CD1c-positive myeloid dendritic cell (primary cell): ENCODE measurements around the gene ASB10.

Experiments used
- DNase-seq: peaks from one replicate; pipeline ENCODE4 v3.0.0-alpha.2; 2016; ENCODE audit errors: extremely low spot score

Gene ASB10

DNA sequence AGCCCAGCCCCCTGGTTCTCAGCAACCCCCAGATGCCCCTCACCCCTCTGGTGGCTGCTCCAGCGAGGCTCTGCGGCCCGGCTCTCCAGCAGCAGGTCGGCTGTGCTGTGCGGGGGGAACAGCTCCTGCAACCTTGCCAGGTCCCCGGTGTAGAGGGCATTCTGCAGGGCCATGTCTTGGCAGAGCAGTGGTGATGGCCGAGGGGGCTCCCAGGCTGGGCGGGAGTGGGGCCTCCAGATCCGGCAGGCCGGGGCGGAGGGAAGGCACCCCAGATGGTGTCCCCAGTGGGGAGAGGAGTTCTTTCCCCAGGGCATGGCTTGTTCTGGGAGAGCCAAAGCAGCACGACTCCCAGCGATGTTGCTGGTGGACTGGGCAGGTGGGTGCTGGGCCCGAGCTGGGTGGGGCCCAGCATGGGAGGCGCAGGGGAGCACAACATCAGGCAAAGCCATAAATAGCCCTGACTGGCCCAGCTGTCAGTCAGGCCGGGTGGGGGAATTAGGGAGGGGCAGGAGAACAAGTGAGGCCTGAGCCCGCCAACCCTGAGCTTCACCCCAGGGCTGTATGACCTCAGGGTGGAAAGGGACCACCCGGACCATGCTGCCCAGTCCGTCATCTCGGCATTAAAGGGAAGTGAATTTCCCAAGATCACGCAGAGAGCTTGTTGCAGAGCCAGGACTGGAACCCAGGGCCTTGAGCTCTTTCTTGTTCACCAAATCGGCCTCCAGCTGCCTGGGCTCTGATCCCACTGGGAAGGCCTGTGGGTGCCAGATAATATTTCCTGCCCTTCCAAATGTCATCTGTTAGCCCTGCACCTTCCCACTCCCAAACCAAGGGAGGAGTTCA lies 580 bp upstream of the ASB10 start:
- no peak for DNase-seq

DNA sequence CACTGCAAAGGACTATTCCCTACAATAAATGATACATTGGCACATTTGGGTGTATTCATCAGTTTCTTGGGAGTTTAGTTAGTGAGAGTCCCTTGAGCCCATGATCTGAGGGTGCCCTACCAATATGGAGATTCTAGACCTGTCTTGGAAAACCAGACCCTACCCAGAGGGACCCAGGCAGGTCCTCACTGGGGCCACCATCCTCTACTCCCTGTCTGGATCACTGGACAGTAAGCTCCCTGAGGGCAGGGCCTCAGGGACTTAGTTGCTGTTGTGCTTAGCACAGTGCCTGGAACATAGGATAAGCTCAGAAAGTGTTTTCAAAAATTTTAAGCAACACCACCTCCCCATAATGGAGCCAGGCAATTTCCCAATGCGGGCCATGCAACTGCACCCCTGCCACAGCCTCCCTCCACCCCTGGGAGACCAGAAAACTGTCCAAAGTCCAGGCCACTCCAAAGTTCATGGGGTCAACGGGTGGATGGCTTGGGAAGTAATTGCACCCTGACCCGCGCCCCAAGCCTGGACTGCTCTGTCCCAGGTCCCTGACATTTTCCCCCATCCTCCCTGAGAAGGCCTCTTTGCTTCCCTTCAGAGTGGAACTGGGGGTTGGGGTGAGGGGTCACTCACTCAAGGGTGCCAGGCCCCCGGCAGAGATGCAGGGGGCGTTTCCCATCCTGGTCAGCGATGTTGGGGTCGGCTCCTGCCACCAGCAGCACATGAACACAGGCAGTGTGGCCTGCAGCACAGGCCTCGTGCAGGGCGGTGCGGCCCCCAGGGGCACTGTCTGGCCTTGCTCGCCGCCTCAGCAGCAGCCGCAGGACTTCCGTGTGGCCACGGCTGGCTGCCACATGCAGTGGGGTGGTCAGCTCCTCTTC lies 1.0 kb downstream of the ASB10 start:
- no peak for DNase-seq

DNA sequence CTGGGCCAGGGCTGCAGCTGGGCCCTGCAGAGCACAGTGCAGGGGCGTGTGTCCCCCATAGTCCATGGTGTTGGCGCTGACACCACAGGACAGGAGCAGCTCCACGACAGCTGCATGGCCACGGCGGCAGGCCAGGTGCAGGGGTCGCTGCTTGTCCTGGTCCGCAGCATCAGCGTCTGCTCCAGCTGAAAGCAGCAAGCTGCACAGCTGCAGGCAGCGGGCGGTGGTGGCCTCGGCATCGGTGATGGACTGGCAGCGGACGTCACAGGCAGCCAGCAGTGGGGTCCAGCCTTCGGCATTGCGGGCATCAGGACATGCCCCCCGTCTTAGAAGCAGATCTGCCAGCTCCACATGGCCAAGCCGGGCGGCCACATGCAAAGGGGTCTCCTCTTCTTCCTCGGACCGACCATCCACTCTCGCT lies 6.0 kb downstream of the ASB10 start:
- no peak for DNase-seq

DNA sequence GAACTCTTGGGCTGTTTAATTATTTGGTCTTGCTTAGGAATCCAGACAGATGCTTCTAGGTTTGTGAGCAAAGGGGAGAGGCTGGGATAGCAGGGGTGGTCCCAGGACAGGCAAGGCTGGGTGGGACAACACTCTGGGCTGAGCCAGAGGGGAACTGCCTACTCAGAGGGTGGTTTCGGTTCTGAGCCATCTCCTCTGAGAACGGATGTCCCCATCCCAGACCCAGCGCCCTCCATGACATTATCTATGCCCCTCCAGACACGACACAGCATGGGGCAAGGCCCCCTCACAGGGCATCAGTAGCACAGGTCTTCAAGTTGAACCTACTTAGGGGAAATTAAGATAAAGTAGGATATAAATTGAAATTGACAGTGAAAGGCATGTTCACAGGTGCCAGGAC lies 7.1 kb downstream of the ASB10 start:
- no peak for DNase-seq

DNA sequence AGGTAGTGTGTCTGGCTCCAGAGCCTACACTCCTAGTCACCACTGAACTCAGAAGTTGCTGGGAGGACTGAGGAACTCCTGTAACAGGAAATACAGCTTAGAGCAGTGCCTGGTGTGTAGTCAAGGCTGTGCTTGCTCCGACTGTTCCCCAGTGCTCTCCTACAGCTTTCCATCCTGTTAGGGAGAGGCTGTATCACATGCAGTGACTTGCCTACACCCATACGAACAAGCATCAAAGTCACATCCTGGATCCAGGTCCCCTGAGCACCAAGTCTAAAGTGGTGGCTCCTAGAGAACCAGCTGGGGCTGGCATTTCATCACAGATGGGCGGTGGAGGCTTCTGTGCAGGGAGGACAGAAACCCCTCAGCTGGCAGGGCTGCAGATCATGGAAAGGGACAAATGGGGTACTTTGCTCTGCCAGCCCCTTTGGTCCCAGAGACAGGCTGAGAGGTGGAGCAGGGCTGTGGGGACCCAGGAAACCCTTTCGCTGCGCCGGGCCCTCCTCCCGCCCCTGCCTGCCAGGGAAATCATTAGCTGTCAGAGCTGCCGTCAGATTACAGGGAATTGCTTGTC lies 7.7 kb downstream of the ASB10 start:
- DNase-seq, result no peak

DNA sequence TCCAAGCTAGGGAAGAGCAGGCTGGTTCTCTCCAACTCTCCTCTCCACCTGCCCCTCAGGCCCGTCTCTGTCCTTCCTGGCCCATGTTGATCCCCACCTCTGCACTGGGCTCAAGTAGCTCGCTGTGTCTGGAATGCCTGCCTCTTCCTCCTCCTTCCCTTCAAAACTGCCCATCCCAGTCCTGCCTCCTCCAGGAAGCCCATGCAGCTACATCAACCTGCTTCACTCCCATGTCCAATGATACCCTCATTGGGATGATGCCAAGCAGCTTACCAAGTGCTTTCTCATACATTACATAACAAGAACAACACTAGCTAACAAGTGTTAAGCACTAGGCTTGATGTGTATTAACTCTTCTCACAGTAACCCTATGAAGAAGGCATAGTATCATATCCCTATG lies 8.2 kb downstream of the ASB10 start:
- no peak for DNase-seq

DNA sequence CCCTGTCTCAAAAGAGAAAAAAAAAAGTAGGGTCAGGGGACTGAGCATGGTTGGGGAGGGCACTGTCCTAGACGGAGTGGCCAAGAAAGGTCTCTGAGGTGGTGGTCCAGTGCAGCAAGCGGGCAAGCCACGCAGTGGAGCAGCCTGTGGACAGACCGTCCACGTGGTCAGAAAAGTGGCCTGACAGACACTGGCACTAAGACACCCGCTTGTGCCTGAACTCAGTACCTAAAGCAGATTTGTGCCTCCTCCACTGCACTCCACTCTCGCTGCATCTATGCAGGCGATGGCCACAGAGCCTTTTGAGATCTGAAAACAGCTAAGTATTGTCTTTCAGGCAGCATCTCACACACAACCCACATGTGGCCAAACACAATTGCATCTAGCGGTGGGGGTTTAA lies 8.8 kb downstream of the ASB10 start:
- DNase-seq, result no peak

DNA sequence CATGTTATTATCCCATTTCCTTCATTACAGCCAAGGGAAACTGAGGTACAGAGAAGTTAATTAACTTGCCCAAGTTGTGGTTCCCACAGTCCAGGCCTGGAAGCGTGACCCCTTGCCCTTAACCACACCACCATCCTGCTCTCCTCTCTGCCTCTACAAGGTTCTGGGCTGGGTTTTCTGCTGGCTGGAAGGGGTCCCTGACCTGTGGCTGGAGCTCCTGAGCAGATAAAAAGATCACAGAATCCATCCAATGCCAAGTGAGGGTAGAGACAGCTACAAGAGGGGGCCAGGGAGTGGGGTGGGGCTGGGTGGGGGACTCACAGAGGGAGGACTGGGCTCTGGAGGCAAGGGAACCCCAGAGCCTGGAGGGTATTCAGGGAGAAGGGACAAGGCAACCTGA lies 9.7 kb downstream of the ASB10 start:
- no peak for DNase-seq

DNA sequence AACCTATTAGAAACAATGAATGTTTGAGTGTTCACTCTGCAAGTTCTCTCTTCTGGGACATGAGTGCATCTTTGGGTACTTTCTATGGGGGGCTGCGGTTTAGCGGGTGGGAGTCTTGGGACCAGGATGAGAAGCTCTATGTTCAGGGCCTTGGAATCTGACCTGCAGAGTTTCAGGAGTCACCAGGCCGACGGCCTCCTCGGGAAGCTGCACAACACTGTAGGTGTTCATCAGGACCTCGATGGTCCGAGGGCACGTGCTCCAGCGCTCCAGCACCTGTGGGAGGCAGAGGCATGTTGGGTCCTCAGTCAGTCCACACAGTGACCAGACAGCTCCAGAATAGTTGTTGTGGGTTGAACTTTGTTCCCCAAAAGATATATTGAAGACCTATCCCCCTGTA lies 10.6 kb downstream of the ASB10 start:
- DNase-seq, result no peak

DNA sequence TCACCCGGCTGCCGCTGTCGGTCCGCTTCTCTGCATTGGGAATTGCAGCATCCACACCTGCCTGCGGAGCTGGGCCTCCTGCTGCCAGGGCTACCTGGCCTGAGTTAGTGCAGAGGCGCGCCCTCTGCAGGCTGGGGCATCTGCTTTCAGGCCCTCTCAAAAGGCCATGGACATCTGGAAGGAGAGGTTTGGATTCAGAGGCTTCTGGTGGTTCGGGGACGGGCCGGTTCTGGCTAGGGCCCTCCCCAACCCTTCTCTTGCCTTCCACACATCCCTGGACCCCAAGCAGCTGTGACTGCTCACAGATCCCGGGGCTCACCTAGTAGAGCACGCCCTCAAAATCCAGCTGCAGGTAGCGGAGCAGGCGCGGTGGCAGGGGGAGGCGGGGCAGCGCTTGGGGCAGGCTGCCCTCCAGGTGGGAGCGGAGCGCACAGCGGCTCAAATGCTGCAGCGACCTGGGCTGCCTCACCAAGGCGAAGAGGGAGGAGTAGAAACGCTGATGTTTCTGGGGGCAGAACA lies 11.2 kb downstream of the ASB10 start:
- DNase-seq, result no peak

DNA sequence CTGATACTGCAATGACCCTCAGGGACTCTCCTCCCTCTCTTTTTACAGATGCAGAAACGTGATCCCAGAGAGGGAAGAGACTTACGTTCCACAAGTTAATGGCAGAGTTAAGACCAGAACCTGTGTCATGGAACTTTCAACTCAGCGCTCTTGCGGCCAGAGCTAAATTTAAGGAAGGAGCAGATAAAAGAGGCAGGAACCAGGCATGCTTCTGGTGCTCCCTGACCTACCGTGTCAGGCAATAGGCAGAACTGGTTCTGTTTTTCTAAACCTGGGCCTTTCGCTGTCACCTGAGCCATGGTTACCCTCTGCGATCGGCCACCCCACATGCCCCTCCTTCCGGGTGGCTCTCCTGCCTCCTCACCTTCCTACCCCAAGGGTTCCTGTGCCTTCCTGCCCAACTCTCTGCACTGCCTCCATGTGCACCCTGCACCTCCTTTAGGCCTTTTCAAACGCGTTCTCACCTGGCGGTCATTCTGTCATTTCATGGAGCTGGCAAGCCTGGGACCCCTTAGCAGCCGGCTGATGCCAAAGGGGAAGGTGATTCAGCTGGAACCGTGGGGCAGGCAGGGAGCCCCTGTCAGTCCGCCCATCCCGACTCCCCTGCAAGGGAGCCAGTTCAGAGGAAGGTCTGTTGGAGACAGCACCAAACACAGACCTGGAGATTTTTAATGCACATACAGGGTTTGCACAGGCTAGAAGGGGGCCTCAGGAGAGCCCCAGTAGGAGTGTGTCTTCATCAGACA lies 11.8 kb downstream of the ASB10 start:
- no peak for DNase-seq

DNA sequence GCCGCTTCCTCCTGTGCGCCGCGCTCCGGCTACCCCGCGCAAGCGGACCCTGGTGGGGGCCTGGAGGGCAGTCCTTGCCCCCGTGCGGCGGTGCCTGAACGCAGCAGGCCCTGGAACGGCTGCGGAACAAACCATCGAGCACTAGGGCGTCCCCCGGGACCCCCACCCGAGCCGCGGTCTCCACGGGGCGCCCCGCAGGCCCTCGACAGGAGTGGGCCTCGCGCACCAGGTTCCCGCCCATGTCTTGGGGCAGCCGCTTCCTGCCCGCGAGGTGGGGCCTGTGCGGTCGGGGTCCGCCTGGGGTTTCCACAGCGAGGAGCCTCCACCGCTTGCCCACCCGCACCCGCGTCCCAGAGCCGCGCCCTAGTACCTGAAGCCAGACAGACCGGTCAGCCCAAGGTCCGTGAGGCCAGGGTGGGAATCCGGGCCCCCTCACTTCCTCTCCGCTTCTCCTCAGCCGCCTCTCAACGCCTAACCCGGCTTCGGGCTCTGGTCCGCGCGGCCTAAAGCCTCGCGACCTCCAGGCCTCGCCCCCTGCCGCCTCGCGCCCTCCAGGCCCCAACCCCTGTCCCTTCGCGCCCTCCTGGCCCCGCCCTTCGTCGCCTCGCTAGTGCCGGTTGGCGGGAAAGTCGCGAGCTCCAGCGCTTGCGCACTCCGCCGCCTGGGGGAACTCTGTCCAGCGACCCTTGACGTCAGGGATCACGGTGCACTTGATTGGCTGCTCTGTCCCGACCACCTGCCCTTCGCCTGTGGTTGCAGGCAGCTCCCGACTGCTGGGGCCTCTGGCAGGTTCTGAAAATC lies 12.6 kb downstream of the ASB10 start:
- DNase-seq, result peak; percentile 35

DNA sequence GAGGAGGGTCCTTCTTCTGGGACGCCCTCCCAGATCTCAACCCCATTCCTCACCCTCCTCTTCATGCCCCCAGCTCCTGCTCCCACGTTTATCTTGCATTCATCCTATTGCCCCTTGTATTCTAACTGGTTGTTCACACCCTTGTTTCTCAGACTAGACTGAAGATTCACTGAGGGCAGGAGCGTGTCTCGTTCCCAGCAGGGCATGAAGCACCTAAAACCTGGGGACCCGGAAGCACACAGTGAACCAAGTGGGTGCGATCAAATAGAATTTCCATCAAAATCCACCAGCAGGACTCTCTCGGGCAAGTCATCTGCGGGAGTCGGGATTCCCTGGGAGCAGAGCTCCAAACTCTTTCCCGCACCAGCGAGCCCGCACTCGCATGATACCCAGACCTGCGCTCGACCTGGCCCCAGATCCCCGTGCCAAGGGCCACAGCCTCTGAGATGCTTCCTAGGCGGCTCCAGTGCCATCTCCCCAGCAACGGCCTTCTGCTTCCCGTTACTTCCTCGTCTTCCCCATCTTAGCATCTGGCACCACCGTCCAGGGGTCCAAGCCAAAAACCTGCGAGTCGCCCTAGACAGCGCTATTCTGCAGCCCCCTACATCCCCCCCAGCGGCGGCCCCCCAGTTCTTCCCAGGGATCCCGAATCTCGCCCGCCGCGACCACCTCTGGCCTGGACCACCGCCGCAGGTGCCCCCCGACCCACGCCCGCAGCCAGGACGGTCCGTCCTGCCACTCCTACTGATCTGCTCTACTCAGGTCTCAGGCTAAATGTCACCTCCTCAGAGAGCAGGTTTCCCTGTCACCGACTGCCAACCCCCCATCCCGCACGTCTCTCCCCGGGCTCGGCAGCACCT lies 13.4 kb downstream of the ASB10 start:
- no peak for DNase-seq

DNA sequence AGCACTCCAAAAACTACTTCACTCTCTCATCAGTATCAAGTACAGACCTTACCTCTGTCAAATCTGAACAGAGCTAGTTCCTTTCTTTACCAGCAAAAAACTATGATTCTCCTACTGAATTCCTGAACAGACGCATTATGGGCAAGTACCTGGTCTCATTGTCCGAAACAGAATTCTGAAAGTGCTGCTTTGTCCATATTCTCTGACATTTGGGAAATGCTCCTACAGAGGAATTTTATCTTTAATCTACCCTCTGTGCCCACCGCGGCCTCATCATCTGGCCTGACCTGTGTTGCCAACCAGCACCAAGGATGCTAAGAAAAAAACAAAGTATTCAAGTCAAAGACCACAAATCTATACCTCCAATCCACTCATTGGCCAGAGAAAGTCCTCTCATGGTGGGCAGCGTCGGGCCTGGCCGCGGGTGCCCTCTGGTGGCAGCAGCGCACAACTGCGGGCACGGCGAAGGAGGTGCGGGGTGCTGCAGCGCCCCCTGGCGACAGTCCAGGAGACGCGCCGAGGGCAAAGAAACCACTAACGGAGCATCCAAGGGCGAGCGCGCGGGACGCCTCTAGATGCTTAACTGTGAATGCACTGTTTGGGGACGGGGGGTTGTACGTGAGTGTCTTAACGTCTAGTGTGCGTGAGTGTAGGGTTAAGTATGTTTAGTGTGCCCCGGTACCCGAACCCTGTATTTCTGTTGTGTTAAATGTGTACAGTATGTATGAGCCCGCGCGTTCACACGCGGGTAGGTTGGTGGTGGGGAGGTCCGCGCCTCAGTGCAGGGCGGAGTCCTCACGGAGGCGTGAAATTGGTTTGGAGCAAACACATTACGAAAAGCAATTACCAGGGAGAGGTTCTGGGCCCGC lies 14.5 kb downstream of the ASB10 start:
- peak; percentile 92 for DNase-seq

DNA sequence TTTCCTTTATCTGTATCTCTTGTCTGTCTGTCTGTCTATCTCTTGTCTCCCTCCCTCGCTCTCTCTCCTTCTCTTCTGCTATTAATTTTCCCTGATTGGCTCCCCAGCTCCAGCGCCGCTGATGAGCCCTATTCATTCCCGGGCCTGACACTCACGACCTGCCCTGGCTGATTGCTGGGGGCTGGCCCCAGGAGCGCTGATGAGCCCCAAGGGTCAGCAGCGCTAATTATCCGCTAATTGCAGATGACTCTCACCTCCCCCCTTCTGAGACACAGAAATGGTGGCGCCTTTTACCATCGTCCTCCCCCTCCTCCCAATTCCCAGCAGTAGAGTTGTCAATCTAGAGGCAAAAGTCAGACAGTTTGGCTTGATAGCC lies 18.3 kb downstream of the ASB10 start:
- no peak for DNase-seq

DNA sequence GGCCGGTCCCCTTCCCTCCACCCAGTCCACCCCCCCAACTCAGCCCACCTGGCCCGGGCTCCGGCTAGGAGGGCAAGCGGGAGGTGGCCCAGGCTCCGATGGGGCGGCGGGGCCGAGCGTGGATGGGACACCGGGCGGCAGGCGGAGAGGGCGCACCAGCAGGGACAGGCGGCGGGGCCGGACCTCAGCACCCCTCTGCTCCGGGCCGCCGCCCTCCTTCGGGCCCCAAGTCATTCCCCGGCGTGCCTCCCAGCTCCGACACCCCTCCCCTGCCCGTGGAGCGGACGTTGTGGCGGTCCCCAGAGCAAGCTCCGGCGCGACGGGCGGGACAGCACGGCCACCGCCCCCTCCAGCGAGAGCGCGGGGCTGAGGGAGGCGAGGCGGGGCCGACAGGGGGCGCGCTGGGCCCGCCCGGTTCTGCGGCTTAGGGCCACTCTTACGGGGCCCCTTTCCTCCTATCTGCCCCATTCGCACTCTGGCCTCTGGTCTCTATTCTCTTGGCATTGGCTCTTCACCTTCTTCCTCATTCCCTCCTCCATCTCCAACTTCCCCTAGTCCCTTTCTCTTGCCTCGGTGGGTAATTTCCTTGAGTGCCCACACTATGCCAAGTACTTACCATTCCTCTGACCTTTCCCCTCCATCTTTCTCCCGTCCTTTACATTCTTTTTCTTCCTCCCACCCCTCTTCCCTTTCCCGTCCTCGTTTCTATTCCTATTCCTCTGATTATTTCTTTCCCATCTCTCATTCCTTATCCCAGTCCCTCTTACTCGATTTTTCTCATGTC lies 18.9 kb downstream of the ASB10 start:
- DNase-seq, result peak; percentile 64

DNA sequence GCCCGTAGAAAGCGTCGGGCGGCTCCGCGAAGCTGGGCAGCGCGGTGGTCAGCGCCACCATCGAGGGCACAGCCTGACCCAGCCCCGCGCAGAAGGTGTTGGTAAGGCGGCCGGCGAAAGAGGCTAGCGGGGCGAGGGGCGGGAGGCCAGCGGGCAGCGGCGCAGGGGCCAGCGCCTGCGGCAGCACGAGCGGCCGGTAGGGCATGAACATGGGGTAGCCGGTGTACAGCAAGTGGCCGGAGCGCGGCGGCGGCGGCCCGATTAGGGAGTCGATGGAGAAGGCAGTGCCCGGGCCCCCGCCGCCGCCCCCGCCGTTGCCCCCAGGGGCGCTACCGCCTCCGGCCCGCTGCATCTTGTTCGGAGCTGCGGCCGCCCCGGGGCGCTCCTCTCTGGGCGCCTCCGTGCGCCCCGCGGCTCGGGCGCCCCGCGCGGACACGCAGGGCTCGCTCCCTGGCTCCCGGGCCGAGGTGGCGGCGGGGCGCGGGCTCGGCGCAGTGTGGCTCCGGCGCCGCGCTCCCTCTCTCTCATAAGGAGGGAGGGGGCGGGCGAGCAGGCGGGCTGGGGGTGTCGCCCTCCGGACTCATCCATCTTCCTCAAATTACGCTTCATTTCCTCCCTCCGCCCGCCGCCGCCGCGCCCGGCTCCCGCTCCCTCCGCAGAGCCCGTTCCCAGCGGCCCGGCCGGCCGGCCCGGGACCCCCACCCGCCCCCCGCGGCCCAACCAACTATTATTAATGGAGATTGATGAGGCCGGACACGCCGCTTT lies 19.7 kb downstream of the ASB10 start, which contains the start of gene GBX1:
Gene GBX1 (minus strand): TSS at position 498 of the 765 bp plus-strand sequence. CDS start 146 bp downstream, at position 352.
- peak; percentile 16 for DNase-seq
